NB4 (cell line): ENCODE results near the gene SPEG.
A peak's percentile ranks its signal among the peaks of the same experiment; 100 is the strongest.

ENCODE experiments used
- DNase-seq: peaks from one replicate; pipeline ENCODE4 v3.0.0; 2010; ENCODE audit warnings: low read depth
- H3K4me3 ChIP-seq: one replicate; pipeline ENCODE4 v1.5.1; 2011; ENCODE audit warnings: mild to moderate bottlenecking, low read depth, low read length, moderate library complexity
- MYC ChIP-seq: IDR thresholded peaks from 2 replicates; pipeline ENCODE4 v1.6.1; 2011; ENCODE audit warnings: low read depth, low read length
- POLR2A ChIP-seq: IDR thresholded peaks from 2 replicates; pipeline ENCODE4 v1.6.1; 2011; ENCODE audit warnings: mild to moderate bottlenecking; ENCODE audit not compliant: insufficient read length; ENCODE audit errors: extremely low read depth
- TF ChIP-seq, protein P1 (sequence below): IDR thresholded peaks from 2 replicates; pipeline ENCODE4 v1.6.1; 2011; ENCODE audit warnings: low read depth, low read length
- TF ChIP-seq, protein P2 (sequence below): IDR thresholded peaks from one replicate; pipeline ENCODE4 v1.5.1; 2012; ENCODE audit warnings: low read depth, low read length

SPEG gene

DNA sequence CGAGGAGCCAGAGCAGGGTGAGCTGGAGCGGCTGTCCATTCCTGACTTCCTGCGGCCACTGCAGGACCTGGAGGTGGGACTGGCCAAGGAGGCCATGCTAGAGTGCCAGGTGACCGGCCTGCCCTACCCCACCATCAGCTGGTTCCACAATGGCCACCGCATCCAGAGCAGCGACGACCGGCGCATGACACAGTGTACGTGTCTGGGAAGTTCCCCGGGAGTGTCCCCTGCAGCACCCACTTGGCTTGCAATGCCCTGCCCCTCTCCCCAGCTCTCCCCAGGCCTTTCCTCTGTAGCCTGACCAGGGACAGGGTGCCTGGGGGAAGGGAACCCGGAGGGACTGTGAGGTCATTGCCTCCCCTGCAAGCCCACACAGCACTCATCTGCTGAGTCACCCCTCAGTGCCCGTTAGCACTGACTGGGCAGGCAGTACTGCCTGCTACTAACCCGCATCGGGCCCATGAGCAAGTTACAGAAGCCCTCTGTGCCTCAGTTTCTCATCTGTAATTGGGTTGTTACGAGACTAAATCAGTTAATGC is 34.6 kb downstream of the SPEG start:
- DNase-seq: peak; percentile 80
- TF ChIP-seq MYC (no peak), POLR2A (no peak)
- TF ChIP-seq, protein P1, sequence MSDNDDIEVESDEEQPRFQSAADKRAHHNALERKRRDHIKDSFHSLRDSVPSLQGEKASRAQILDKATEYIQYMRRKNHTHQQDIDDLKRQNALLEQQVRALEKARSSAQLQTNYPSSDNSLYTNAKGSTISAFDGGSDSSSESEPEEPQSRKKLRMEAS: no peak
- TF ChIP-seq, protein P2, sequence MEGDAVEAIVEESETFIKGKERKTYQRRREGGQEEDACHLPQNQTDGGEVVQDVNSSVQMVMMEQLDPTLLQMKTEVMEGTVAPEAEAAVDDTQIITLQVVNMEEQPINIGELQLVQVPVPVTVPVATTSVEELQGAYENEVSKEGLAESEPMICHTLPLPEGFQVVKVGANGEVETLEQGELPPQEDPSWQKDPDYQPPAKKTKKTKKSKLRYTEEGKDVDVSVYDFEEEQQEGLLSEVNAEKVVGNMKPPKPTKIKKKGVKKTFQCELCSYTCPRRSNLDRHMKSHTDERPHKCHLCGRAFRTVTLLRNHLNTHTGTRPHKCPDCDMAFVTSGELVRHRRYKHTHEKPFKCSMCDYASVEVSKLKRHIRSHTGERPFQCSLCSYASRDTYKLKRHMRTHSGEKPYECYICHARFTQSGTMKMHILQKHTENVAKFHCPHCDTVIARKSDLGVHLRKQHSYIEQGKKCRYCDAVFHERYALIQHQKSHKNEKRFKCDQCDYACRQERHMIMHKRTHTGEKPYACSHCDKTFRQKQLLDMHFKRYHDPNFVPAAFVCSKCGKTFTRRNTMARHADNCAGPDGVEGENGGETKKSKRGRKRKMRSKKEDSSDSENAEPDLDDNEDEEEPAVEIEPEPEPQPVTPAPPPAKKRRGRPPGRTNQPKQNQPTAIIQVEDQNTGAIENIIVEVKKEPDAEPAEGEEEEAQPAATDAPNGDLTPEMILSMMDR: no peak
- no peak overlapping the region for H3K4me3 ChIP-seq

DNA sequence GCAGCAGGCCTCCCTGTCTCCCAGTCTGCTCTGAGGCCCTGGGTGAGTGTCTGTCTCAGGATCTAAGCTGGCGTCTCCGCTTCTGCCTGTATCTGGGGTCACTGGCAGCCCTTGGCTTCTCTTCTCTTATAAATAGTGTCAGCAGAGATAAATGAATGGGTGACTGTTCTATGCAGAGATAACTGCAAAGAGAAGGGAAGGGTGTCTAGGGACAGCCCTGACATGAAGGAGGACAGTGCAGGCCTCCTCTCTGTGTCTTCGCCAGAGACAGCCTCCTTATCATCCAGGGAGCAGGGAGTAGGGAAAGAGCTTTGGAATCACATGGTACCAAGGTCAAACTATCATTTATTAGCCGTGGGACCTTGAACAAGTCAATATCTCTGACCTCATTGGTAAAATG is 35.8 kb downstream of the SPEG start:
- DNase-seq: no peak
- TF ChIP-seq, protein P2: no peak
- TF ChIP-seq MYC: no peak
- TF ChIP-seq, protein P1: no peak
- TF ChIP-seq POLR2A: no peak
- no peak overlapping the region for H3K4me3 ChIP-seq

DNA sequence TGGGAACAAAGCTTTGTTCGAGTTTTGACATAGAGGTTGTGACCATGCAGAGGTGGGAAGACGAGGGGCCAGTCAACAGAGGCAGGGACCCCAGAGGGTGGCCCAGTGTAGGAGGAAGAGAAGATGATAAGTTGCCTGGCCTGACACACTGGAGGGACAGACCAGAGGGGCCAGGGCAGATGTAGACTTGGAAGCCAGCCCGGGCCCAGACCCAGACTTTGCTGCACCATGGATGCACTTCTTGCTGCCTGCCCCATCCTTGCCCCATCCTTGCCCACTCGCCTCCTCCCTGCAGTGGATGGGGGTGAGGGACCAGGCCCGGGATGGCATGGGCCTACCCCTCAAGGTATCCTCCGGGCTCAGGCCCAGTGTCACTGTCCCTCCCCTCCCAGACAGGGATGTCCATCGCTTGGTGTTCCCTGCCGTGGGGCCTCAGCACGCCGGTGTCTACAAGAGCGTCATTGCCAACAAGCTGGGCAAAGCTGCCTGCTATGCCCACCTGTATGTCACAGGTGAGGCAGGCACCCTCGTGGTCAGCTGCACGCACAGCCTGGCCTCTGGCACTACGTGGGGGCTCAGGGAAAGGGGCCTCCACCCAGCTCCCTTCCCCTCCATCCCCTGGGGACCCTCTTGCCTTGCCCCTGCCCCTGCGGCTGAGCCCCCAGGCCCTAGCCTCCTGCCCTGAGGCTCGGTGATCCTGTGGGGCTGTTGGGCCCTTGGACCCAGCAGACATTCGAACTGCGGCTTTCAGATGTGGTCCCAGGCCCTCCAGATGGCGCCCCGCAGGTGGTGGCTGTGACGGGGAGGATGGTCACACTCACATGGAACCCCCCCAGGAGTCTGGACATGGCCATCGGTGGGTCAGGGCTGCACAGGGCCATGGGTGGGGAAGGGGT is 37.1 kb downstream of the SPEG start:
- DNase-seq: no peak
- no peak for TF ChIP-seq POLR2A
- TF ChIP-seq, protein P2: no peak
- TF ChIP-seq, protein P1: no peak
- H3K4me3 ChIP-seq: no peak overlapping the region

DNA sequence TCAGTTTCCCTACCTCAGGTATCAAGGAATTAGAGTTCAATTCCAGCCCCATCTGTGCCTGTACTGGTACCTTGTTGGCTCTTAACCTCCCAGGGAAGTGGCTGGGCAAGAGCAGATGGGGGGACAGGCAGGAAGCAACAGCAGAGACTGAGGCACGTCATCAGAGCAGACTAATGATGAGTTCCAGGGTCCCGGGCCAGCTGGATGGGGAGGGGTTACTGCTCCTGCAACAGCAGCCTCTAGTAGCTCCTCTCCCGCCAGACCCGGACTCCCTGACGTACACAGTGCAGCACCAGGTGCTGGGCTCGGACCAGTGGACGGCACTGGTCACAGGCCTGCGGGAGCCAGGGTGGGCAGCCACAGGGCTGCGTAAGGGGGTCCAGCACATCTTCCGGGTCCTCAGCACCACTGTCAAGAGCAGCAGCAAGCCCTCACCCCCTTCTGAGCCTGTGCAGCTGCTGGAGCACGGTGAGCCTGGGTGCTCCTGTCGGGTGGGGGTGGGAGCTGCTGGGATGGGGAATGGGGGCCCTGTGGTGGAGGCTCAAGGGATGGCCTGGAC is 38.1 kb downstream of the SPEG start:
- H3K4me3 ChIP-seq: no peak overlapping the region
- no peak for DNase-seq
- TF ChIP-seq, protein P2: no peak
- TF ChIP-seq POLR2A (no peak), MYC (no peak)
- TF ChIP-seq, protein P1: no peak

DNA sequence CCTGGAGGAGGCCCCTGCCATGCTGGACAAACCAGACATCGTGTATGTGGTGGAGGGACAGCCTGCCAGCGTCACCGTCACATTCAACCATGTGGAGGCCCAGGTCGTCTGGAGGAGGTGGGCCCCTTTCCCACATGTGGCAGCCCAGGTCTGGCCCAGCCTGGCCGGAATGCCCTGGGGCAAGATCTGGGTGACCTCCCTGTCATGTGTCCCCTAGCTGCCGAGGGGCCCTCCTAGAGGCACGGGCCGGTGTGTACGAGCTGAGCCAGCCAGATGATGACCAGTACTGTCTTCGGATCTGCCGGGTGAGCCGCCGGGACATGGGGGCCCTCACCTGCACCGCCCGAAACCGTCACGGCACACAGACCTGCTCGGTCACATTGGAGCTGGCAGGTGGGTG is 38.9 kb downstream of the SPEG start:
- H3K4me3 ChIP-seq: no peak overlapping the region
- TF ChIP-seq, protein P2: no peak
- TF ChIP-seq MYC (no peak), POLR2A (no peak)
- TF ChIP-seq, protein P1: no peak
- no peak for DNase-seq
